ENCODE results near the gene CELSR3. TPM values are rescaled to one million over a fixed set of nuclear protein-coding genes. Genes with fewer than 3 reads are reported as not detected.

Gene CELSR3
- total RNA-seq, 1 donor from 2014 or later, result 9.8 TPM

DNA sequence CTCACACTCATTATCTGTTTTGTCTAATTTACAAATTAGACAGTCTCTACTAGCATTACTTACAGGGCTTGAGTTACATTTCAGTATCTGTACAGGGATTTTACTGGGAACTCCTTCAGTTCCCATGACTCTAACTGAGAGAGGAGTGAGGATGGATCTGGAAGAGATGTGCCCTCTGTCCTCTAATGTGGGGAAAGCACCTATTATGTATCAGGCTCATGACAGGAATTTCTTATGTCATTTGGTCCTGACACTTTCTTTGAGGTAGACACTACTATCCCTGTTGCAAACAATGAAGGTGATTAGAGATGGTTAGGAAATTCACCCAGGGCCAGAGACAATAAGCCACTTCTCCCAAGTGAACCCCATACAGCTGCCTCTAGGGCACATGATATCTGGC, 33.9 kb upstream of the CELSR3 start:
- Mint-ChIP-seq H3K9me3 (no peaks in the 10 kb centered on the region), H3K4me3 (no peak overlapping the region), H3K4me1 (ENCODE audit: unreplicated experiment) (peaks cover 10% of the 10 kb centered on the region), H3K27me3 (no peaks in the 10 kb centered on the region), H3K36me3 (peaks cover 23% of the 10 kb centered on the region), H3K27ac (peak overlapping the region; percentile 64)
- TF ChIP-seq, protein P1, sequence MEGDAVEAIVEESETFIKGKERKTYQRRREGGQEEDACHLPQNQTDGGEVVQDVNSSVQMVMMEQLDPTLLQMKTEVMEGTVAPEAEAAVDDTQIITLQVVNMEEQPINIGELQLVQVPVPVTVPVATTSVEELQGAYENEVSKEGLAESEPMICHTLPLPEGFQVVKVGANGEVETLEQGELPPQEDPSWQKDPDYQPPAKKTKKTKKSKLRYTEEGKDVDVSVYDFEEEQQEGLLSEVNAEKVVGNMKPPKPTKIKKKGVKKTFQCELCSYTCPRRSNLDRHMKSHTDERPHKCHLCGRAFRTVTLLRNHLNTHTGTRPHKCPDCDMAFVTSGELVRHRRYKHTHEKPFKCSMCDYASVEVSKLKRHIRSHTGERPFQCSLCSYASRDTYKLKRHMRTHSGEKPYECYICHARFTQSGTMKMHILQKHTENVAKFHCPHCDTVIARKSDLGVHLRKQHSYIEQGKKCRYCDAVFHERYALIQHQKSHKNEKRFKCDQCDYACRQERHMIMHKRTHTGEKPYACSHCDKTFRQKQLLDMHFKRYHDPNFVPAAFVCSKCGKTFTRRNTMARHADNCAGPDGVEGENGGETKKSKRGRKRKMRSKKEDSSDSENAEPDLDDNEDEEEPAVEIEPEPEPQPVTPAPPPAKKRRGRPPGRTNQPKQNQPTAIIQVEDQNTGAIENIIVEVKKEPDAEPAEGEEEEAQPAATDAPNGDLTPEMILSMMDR (conservative IDR thresholded peaks at IDR 0.05), result no peak
- no peak for DNase-seq (ENCODE audit: extremely low spot score, unreplicated experiment)

DNA sequence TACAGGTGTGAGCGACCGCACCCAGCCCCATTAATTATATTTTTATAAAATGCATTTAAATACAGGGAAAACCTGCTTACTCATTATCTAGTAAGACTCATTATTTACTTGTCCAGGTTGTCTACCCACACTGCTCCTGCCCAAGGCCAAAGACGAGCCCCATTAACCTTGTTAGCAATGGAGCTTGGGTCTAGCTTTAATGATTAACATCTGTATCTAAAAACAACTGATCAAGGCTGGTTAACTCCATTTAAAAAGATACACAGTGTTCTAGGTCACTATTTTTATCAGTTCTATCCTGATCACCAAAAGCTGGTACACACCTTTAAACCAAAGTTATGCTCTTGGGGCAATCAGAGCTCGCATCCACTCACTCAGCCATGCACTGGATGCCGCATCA, 33.5 kb upstream of the CELSR3 start:
- Mint-ChIP-seq H3K4me3 (no peak overlapping the region), H3K4me1 (ENCODE audit: unreplicated experiment) (peaks cover 10% of the 10 kb centered on the region), H3K27ac (peak overlapping the region; percentile 64), H3K9me3 (no peaks in the 10 kb centered on the region), H3K27me3 (no peaks in the 10 kb centered on the region), H3K36me3 (peaks cover 26% of the 10 kb centered on the region)
- TF ChIP-seq, protein P1 (conservative IDR thresholded peaks at IDR 0.05), result no peak
- no peak for DNase-seq (ENCODE audit: extremely low spot score, unreplicated experiment)

DNA sequence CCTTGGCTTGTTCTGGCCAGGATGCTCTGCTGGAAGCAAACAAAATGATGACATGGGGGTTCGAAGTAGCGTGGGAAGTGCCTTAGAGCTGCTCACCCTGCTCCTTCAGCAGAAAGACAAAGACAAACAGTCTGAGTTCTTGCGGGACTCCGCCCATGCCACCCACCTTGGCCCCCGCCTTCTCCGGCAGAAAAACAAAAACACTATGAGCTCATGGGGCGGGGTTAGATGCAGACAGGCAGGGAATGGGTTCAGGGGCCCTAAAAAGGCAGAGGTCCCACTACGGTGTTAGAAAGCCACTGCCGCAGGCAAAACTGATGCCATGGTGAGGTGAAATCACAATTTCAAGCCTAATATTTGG, 32.7 kb upstream of the CELSR3 start:
- H3K27me3 Mint-ChIP-seq, result no peaks in the 10 kb centered on the region
- DNase-seq (ENCODE audit: extremely low spot score, unreplicated experiment), result no peak
- no peaks in the 10 kb centered on the region for H3K9me3 Mint-ChIP-seq
- H3K4me3 Mint-ChIP-seq, result no peak overlapping the region
- TF ChIP-seq, protein P1 (conservative IDR thresholded peaks at IDR 0.05), result no peak
- H3K27ac Mint-ChIP-seq, result peak overlapping the region; percentile 73
- peaks cover 10% of the 10 kb centered on the region for H3K4me1 Mint-ChIP-seq (ENCODE audit: unreplicated experiment)
- H3K36me3 Mint-ChIP-seq, result peaks cover 29% of the 10 kb centered on the region

DNA sequence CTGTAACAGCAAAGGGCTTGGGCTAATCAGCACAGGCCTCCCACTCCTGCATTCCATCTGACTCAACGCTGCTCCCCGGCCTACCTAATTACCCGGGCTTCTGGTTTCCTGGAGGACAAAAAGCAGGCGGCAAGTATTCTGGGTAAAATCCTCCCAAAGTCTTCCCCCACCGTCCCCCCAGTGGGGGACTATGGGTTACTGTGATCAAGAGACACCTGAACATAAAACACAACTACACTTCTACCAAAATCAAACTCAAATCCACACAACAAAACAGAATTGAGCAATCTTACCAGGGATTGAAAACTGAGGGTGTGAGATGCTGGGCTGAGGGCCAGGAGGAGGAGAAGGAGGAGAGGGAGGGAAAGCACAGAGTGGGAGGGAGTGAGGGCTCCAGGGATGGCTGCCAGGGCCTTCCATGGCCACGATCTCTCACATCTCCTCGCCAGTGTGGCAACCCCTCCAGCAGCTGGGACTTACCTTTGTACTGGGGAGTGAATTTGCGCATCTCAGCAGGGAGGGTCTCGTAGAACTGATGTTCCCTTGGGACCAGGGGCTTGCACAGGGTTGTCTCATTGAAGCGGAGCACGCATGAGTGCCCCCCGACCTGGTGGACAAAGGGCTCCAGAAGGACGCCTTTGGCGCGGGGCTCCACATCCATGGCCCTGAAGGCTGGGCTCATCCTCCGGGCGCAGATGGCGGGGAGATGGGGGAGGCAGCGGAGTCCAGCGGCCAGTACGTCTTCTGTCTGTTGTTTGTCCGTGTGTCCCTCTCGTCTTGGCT, 32.1 kb upstream of the CELSR3 start:
- peaks cover 29% of the 10 kb centered on the region for H3K36me3 Mint-ChIP-seq

DNA sequence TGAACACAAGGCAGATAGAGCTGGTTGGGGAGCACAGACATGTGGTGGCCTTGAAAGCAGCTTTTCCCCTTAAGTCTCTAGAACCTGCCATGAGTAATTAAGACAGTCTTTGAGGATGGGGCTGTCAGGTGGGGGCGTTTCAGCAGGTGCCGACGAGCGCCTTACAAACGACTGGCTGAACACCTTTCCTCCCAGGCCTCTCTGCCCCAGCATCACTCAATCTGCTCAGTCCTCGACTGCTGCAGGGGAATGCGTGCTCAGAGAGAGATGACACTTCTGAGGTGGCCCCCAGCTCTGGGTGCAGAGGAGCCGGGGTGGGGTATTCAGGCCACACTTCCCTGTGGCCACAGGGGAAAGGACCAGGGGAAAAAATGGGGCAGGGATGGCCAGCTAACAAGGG, 31.1 kb upstream of the CELSR3 start:
- Mint-ChIP-seq H3K9me3 (no peaks in the 10 kb centered on the region), H3K4me1 (ENCODE audit: unreplicated experiment) (peaks cover 10% of the 10 kb centered on the region), H3K27ac (no peak overlapping the region), H3K27me3 (no peaks in the 10 kb centered on the region), H3K36me3 (peaks cover 23% of the 10 kb centered on the region), H3K4me3 (no peak overlapping the region)
- TF ChIP-seq, protein P1 (conservative IDR thresholded peaks at IDR 0.05), result no peak
- DNase-seq (ENCODE audit: extremely low spot score, unreplicated experiment), result no peak

More for the DNA sequence above, 32.1 kb upstream of the CELSR3 start:
- no peak for DNase-seq (ENCODE audit: extremely low spot score, unreplicated experiment)
- Mint-ChIP-seq H3K27ac (peak overlapping the region; percentile 73), H3K27me3 (no peaks in the 10 kb centered on the region), H3K9me3 (no peaks in the 10 kb centered on the region), H3K4me3 (peak overlapping the region; percentile 26), H3K4me1 (ENCODE audit: unreplicated experiment) (peaks cover 10% of the 10 kb centered on the region)
- TF ChIP-seq, protein P1 (conservative IDR thresholded peaks at IDR 0.05), result no peak

All from type B pancreatic cell (in vitro differentiated cells).